ENCODE data around the gene NUDT2.

GRCh38 chr9:34385561-34386230 lies 56.3 kb downstream of the NUDT2 start:
- TF ChIP-seq, protein P1, sequence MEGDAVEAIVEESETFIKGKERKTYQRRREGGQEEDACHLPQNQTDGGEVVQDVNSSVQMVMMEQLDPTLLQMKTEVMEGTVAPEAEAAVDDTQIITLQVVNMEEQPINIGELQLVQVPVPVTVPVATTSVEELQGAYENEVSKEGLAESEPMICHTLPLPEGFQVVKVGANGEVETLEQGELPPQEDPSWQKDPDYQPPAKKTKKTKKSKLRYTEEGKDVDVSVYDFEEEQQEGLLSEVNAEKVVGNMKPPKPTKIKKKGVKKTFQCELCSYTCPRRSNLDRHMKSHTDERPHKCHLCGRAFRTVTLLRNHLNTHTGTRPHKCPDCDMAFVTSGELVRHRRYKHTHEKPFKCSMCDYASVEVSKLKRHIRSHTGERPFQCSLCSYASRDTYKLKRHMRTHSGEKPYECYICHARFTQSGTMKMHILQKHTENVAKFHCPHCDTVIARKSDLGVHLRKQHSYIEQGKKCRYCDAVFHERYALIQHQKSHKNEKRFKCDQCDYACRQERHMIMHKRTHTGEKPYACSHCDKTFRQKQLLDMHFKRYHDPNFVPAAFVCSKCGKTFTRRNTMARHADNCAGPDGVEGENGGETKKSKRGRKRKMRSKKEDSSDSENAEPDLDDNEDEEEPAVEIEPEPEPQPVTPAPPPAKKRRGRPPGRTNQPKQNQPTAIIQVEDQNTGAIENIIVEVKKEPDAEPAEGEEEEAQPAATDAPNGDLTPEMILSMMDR (IDR thresholded peaks at IDR 0.05; ENCODE audit: low read depth, low read length, poor library complexity, severe bottlenecking): no peak
- TF ChIP-seq EZH2phosphoT487 (IDR thresholded peaks at IDR 0.05; ENCODE audit: borderline replicate concordance, low read length): no peak

Measured in DOHH2 (cell line).